22Rv1 (cell line): Measurements from ENCODE around the gene VPS29.

ENCODE experiments used
- ZFX ChIP-seq: fragments of 450-650 bp; IDR thresholded peaks from 2 replicates; pipeline ENCODE4 v1.6.1; 2017; ENCODE audit warnings: antibody characterized with exemption, borderline replicate concordance
- TF ChIP-seq, protein P1 (sequence below): fragments of 450-650 bp; IDR thresholded peaks from 2 replicates; pipeline ENCODE4 v1.5.1; 2017; ENCODE audit warnings: mild to moderate bottlenecking

DNA sequence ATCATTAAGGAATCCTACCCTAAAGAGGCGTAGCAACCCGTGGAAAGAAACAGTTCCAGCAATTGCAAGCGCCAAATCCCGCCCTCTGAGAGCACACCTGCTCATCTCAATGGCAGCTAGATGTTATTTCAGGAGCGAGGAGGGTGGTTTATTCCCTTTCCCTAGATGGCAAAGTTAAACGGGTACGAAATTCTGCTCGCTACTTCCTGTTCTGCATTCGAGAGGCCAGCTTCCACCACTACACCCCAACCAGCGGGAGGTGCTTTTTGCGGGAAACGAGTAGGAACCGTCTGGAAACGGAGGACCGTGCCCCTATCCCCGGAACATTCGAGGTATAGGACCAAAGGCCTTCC is 536 bp downstream of the VPS29 start:
- TF ChIP-seq, protein P1, sequence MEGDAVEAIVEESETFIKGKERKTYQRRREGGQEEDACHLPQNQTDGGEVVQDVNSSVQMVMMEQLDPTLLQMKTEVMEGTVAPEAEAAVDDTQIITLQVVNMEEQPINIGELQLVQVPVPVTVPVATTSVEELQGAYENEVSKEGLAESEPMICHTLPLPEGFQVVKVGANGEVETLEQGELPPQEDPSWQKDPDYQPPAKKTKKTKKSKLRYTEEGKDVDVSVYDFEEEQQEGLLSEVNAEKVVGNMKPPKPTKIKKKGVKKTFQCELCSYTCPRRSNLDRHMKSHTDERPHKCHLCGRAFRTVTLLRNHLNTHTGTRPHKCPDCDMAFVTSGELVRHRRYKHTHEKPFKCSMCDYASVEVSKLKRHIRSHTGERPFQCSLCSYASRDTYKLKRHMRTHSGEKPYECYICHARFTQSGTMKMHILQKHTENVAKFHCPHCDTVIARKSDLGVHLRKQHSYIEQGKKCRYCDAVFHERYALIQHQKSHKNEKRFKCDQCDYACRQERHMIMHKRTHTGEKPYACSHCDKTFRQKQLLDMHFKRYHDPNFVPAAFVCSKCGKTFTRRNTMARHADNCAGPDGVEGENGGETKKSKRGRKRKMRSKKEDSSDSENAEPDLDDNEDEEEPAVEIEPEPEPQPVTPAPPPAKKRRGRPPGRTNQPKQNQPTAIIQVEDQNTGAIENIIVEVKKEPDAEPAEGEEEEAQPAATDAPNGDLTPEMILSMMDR: no peak
- TF ChIP-seq ZFX: no peak
